ENCODE measurements around the gene CAV2.
"Not testable (repeated sequence)": the region's sequence is repeated elsewhere in the genome, so short reads cannot be mapped to it uniquely, and the experiment has no call there.

The CAV2 gene, protein sequence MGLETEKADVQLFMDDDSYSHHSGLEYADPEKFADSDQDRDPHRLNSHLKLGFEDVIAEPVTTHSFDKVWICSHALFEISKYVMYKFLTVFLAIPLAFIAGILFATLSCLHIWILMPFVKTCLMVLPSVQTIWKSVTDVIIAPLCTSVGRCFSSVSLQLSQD

DNA sequence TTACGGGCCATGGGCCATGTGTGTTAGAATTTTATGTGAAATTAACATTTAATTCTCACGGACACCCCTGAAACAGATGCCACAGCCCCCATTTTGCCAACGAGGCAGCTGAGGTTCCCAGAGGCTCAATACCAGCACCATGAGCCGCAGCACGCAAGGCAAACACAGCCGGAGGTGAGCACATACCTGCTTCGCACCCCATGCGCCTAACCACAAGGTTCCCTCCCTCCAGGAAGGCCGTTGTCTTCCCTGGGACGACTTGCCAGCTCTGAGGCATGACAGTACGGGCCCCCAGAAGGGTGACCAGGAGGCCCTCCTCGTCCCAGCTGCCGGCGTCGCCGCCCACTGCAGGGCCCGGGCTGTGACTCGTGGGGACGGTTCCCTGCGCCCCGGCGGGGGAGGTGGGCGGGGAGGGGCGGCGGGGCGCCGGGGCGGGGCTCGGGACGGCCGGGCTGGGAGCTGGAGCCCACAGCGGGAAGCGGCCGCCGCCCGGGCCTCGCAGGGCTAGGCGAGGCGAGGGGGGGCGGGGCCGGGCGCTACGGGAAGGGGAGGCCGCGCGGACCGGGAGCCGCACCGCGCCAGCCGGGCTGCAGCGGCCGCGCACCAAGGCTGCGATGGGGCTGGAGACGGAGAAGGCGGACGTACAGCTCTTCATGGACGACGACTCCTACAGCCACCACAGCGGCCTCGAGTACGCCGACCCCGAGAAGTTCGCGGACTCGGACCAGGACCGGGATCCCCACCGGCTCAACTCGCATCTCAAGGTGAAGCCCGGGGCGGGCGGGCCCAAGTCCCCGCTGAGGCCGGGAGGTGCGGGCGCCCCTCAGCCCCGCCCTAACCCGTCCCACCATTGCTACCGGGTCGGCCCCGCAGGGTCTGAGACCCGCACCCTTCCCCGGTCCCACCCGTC lies at the start of gene CAV2:
TSS of gene CAV2 (plus strand) at position 571 of the 910 bp plus-strand sequence. CDS start at position 615, 44 bp downstream.
- peak; percentile 47 for DNase-seq

DNA sequence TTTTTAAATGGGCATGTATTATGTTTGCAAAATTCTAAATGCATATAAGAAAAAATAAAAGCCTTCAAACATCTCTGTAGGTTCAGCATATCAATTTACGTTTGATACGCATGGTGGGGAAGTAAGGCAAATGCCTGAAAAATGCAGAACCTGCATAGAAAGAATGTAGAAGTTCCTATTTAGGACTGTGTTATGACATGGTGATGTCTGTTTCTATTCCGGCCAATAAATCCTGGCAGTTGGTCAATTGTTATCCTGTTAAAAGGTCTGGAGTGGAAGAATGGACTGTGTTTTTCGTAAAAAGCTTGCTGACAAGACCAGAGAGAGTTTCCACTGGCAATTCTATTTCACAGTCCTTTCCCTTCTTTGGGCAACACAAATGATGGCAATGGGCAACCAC lies 49.6 kb upstream of the CAV2 start:
- no peak for DNase-seq

DNA sequence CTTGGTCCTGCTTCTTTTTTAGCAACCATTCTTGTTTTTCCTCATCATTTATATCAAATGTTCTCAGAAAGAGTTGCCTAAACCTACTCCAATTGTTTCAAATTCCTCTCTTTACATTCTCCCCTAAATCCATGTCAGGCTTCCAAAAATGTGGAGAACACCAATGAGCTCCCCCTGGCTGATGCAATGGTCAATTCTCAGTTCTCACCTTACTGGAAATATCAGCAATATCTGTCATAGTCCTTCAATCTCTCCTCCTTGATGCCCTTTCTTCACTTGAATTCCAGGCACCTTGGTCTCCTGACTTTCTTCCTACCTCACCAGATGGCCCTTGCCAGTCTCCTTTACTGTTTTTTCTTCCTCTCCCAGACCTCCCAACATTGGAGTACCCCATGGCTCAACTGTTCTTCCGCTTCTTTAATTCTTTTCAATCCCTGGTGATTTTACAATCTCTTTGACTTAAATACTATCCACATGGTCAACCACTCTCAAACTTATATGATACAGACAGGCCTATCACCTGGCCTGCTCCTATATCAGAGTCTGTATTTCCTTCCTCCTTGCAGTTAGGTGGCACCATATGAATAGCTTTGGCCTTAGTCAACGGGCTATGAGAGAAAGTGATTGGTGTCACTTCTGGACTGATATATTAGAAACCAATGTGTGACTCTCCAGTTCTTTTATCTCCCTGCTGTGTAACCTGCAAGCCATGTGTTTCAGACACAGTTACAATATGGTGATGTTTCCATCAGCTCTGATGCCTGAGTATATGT lies 47.4 kb upstream of the CAV2 start:
- no peak for DNase-seq

DNA sequence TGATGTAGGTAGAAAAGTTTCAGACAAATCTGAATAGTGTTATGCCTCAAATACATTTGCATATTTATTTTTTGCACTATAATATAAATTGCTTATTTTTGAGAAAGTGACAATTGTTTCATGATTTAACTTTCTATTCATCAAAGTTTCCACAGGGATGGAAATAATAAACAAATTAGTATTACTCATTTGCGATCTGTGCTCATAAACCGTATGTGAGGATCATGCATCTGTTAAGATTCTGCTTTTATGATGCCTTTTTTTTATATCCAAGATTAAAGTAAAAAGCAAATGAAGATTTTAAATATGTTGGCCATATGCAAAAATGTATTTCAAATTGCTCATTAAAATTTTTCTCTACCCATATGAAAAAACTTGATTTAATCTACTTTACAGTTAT lies 45.2 kb upstream of the CAV2 start:
- DNase-seq, result no peak

DNA sequence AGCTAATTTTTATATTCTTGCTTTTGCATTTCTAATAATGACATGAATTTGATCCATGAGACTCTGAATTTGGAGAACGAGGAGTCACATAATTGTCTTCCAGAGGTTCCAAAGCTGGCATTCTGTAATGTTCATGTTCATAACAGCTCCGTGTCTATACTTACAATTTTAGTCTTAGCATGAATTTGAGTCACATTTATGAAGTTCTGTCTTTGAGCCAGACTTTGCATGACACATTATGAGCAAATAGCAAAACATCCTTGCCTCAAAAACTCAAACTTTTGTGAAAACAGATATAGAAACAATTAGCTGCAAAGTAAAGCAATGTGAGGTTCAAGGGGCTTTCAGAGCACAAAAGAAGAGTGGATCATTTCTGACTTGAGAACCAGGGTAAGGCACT lies 44.5 kb upstream of the CAV2 start:
- no peak for DNase-seq

DNA sequence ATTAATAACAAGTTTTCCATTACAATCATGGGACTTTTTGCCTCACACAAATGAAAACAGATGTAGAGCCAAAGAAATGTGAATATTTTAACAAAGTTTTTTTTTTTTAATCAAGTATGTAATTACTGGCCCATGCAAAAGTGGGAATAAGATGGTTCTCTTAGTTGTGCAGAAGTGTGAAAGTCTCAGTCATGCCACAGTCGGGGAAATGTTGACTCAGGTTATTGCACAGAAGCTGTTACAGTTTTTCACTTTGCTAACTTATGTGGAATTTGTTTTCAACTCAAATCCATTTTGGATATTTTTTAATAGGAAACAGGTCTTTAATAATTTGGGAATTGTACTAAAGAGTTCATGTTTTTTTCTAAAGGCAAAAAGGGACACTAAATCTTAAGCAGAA lies 44.0 kb upstream of the CAV2 start:
- DNase-seq, result no peak

DNA sequence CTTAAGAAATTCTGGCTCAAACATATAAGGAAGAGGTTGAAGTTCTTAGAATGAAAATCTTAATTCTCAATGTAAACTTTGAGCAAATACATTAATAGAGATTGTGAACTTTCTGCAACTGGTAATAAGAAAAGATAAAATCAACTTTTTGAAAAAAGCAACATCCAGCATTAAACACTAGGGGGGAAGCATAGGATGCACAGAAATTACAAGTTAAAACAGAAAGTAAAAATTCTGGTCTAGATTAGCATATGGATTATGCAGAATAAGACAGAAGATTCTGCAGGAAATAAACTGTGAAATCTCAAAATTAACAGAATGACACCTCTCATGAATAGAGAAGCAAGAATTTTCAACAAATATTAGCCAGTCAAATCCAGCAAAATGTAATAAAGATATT lies 38.0 kb upstream of the CAV2 start:
- no peak for DNase-seq

DNA sequence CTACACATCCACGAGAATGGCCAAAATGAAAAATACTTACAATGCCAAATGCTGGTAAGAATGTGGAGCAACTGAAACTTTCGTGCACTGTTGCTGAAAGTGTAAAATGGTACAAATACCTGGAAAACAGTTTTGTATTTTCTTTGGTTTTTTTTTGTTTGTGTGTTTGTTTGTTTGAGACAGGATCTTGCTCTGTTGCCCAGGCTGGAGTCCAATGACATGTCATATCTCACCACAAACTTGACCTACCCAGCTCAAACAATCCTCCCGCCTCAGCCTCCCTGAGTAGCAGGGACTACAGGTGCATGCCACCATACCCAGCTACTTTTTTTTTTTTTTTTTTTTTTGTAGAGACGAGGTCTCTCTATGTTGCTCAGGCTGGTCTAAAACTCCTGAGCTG lies 35.6 kb upstream of the CAV2 start:
- no peak for DNase-seq

DNA sequence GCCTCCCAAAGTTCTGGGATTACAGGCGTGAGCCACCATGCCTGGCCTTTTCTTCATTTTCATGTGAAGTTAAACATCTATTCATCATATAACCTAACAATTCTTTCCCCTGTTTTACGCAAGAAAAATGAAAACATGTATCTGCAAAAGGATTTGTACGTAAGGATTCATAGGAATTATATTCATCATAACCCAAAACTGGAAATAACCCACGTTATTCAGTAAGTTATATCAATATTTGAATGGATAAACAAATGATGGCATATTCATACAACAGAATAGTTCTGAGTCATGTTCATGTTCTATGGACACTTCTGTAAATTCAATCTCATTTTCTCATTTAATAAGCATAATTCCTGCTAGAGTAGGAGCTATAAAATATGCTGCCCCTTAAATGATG lies 35.2 kb upstream of the CAV2 start:
- no peak for DNase-seq

DNA sequence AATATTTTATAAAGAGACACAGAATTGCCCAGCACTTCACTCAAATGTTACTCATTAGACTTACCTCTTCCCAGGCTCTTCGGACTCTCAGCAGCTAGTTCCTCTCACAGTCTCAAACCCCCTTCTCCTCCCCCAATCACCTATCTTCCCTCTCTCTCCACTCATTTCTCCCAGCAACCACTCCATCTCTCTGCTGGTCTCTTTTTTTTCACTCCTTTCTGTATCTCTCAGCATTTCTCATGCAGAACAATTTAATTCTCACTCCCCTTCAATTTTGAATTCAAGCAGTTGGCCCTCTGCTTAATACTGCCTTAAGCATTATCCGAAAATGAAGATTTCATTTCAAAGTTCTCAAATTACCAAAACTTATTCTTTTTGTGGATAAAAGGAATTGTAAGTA lies 34.4 kb upstream of the CAV2 start:
- DNase-seq, result no peak

DNA sequence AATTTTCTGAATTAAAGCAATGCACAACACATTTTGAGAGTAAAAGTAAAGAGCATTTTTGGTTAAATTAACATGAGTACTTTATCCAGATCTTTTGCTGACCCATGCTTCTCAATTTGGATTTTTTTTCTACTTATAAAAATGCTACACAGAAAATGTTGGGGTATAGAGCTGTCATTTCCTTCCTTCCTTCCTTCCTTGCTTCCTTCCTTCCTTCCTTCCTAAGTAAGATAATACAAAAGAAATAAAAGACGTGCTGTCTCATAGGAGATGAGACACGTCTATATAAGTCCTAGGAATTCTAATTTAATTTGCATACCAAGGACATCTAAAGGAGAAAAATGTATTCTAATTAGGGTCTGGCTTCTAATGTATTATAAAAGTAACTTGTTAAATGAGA lies 31.0 kb upstream of the CAV2 start:
- no peak for DNase-seq

DNA sequence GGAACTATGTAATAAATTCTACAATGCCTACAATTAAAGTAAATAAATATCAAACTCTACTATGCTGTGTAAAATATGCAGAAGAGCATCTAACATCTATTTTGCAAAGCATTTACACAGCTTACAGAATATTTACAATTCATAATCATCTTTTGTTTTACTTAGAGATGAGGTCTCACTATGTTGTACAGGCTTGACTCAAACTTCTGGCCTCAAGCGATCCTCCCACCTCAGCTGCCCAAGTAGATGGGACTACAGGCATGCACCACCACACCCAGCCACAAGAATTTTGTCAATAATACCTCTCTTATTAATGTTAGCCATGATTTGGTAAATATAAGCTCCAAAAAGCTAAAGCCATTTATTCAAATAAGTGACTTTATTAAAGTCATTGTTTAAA lies 21.9 kb upstream of the CAV2 start:
- DNase-seq, result no peak

DNA sequence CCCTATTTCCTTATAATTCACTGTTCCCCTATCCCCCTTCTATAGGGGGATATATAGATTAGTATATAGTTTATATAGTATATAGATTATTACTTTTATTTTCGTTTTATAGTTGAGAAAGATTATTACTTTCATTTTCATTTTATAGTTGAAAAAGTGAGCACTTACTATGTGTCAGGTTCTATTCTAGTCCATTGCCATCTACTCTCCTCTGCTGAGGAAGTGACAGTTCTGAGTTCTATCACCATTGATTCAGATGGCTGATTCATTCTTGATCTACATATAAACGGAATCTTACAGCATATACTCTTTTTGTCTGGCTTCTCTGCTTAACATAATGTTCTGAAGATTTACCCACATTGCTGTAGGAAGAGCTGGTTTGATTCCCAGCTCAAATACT lies 20.7 kb upstream of the CAV2 start:
- no peak for DNase-seq

DNA sequence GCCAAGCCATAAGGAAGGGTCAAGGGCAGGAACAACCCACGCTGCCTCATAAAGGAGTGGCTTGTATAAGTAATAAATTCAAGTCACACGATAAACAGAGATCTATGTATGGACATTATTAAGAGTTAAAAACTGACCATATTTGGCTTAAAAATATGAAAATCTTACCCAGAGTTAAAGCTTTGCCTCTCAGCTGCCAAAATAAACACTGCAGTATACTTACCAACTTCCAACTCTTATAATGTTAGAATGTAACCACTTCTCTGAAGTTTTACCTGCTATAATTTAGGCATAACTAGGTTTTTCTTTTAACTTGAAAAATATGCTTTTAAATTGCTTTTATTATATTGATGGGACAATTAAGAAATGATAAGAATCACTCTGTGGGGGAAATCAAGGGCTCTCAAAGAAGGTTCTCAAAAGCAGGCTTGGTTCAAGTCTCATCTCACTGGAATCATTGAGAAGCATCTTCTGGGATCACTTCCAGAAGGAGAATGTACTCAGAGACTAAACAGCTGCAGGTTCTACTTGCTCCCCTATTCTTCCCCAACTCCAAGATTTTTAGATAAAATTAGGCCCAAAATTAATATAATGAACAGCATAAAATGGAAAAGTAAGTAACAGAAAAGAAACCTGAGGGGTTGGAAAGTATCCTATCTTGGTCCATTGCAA lies 16.1 kb upstream of the CAV2 start:
- no peak for DNase-seq

DNA sequence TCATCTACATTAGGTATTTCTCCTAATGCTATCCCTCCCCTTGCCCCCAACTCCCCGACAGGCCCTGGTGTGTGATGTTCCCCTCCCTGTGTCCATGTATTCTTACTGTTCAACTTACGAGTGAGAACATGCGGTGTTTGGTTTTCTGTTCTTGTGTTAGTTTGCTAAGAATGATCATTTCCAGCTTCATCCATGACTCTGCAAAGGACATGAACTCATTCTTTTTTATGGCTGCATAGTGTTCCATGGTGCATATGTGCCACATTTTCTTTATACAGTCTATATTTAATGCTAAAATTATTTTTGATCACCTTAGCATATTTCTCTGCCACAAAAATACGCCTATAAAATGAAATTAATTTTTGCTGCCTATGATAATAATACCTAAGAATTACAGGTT lies 15.1 kb upstream of the CAV2 start:
- DNase-seq, result not testable (repeated sequence)

DNA sequence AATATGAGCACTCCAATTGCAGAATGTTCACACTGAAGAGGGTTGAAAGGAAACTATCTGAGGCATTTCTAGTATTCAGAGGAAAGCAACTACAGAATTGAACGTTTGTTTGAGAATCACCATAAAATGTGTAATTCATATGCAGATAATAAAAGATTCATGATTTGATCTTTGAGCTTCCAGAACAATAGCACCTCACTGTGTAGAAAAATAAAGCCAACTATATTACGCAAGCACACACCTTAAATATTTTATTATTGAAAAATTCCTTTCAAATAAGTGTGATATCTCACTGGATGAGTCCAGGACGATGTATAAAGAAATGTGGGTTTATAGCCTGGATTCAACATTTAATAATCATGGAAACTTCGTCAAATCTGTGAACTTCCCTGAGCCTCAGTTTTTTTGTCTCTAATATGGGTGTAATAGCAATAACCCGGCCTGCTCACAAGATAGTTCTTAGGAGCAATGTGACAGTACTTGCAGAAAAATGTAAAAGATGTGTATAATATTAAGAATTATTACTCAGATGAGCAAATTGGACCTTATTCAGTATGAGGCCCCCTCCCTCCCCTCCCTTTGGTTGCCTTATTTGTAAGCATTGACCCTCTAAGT lies 11.5 kb upstream of the CAV2 start:
- no peak for DNase-seq

DNA sequence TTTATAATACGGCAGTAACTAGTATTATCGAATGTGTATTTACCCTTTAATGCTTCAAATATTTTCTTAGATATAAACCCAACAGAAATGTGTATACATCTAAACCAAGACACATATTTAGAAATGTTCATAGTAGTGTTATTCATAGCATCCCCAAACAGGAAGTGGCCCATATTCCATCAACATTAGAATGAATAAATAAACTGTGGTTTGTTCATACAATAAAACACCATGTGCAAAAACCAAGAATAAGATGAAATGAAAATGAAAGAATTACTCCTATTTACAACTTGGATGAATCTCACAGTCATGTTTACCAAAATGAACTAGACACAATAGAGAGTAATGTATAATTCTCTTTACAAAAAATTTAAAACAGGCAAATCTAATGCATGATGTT lies 9.2 kb upstream of the CAV2 start:
- no peak for DNase-seq

DNA sequence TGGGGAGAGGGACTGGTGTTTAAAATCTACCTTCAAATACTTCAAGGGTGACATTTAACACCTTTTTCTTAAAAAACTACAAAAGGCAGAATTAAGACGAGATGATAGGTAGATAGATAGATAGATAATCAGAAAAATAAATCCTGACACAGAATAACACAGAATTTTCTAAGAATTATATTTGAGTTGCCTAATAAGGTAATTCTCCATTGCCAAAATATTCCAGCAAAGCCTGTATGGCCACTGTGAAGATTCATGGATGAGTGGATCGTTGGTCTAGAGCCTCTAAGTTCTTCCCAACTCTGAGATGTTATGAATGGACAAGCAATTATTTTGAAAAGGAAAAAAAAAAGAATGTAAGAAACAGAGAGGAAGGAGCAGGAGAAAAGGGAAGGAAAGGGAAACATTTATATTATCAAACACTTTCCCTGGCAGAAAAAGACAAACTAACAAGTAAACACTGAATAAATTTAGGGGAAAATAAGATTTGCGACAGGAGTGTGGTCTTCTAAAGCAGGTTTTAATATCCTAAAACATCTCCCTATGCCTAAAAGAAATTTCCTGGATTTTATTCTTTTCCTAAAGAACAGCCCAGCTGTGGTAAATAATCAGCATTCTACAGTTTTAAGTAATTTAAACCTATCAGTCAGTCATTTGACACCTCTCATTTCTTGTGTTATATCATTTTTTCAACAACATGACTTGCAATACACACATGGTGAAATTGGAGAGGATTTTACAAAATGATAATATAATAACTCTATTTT lies 7.5 kb upstream of the CAV2 start:
- no peak for DNase-seq

DNA sequence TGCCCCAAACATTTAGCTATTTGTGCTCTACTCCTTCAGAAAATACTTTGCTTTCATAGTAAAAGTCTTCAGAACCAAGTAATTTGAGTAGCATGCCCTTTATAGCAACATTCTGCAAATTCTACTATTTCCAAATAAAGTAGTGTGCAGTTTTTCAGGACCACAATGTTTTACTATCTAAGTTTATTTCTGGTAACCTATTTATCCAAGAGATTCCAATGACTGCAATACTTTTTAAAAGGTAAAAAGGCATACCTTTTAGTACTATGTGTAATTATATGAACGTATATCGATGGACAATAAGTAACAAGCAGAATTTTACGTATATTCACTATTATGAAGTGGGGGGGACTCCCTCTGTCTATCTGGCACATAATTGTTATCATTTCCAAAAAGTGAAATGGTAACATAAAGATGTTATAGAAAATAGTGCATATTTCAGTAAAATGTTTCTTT lies 6.9 kb upstream of the CAV2 start:
- no peak for DNase-seq

DNA sequence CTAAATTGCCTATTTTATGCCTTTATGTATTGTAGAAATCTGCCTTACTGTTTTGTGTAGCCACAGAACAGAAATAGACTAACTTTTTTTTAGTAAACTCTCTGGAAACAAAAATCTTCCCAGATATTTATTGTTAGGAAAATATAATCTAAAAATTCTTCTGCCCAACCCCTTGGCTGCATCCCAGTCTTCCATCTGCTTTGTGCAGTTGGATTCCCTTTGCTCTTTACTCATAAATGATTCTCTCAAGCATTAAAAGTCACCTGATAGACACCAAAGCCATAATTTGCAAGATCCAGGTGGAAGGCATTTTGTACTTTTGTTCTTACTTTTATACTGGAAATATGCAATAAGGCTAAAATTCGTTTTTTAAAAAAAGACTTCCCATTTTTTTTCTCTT lies 6.1 kb upstream of the CAV2 start:
- DNase-seq, result no peak

DNA sequence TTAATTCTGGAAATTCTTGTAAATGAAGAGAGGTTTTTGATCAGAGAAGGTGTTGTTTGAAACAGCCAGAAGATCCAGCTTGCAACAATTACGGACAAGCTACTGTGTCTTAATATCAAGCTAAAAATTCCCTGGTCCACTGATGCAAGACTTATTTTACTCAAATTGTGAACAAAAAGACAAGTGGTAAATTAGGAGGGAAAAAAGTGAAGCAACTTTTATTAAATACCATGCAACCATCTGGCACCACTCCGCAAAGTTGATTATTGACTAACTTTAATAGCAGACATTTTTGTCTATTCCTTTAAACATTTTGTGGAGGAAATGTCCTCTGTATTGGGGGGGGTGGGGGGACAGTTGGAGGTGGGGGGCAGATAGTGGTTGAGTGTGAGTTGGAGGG lies 5.1 kb upstream of the CAV2 start:
- no peak for DNase-seq

DNA sequence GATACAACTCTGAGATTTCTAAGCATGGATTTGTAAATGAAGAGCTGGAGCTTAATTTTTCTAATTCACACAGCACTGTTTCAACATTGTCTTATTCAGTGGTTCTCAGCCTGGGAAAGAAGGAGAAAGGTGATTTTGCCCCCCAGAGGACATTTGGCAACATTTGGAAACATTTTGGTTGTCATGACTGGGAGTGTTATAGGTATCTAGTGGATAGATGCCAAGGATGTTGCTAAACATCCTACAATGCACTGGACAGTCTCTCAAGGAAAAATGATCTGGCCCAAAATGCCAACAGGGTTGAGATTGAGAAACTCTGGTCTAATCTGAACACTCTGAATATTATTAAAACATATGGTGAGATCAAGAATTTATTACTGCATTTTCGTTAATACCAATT lies 3.8 kb upstream of the CAV2 start:
- no peak for DNase-seq

Measured in kidney glomerular epithelial cell (primary cell).